Gastroesophageal sphincter (tissue), 3 donors: ENCODE results near the gene SF1.

Experiments used
- POLR2A ChIP-seq, 2 donors: fragments of 450-650 bp; IDR thresholded peaks; one replicate each; pipeline ENCODE4 v1.6.1; 2017; ENCODE audit warnings: antibody characterized with exemption in 2 of 2, mild to moderate bottlenecking in 2 of 2, moderate library complexity in 1 of 2
- POLR2AphosphoS5 ChIP-seq: sonication (generic); formaldehyde crosslinking; IDR thresholded peaks from one replicate; pipeline ENCODE4 v1.6.1; 2017; ENCODE audit warnings: antibody characterized with exemption
- TF ChIP-seq, protein P1 (sequence below), 4 experiments: fragments of 200-600 bp in 2 of 4; fragments of 450-650 bp in 2 of 4; sonication (generic) in 1 of 4; IDR thresholded peaks; one replicate each; pipeline ENCODE4 v1.5.1; 2017 to 2019; ENCODE audit warnings: antibody characterized with exemption in 4 of 4, mild to moderate bottlenecking in 2 of 4, moderate library complexity in 2 of 4

DNA sequence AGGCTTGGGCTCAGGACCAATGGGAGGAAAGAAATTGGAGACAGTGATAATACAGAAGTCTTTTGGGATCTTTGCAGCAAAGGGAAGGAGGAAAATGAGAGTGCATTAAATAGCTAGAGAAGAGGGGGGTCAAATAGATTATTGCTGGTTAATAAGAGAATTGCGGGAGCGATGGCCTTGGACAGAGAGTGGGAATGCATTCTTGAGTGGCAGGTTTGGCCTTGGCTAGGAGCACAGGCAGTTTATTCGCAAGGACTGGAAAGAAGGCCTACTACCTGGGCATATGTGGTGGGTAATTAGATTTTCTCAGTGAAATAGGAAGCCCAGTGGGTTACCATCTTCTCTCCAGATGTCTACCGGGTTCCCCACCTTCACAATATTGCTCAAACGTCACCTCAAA, 35.5 kb upstream of the SF1 start:
- TF ChIP-seq, protein P1, sequence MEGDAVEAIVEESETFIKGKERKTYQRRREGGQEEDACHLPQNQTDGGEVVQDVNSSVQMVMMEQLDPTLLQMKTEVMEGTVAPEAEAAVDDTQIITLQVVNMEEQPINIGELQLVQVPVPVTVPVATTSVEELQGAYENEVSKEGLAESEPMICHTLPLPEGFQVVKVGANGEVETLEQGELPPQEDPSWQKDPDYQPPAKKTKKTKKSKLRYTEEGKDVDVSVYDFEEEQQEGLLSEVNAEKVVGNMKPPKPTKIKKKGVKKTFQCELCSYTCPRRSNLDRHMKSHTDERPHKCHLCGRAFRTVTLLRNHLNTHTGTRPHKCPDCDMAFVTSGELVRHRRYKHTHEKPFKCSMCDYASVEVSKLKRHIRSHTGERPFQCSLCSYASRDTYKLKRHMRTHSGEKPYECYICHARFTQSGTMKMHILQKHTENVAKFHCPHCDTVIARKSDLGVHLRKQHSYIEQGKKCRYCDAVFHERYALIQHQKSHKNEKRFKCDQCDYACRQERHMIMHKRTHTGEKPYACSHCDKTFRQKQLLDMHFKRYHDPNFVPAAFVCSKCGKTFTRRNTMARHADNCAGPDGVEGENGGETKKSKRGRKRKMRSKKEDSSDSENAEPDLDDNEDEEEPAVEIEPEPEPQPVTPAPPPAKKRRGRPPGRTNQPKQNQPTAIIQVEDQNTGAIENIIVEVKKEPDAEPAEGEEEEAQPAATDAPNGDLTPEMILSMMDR (IDR thresholded peaks at IDR 0.05), result no peak
- TF ChIP-seq POLR2AphosphoS5 (no peak), POLR2A (IDR thresholded peaks at IDR 0.05) (no peak)
